Spleen (tissue), 7 donors: ENCODE data around the gene DVL1.

ENCODE experiments used
- POLR2A ChIP-seq, 3 donors: fragments of 450-650 bp; IDR thresholded peaks; one replicate each; pipeline ENCODE4 v1.5.1; 2017; ENCODE audit warnings: antibody characterized with exemption in 3 of 3, mild to moderate bottlenecking in 1 of 3
- POLR2AphosphoS5 ChIP-seq, 3 donors: sonication (generic); formaldehyde crosslinking; IDR thresholded peaks; one replicate each; pipeline ENCODE4 v1.5.1; 2017; ENCODE audit warnings: antibody characterized with exemption in 3 of 3
- TF ChIP-seq, protein P1 (sequence below), 11 experiments: fragments of 200-600 bp in 7 of 11; fragments of 450-650 bp in 4 of 11; sonication (generic) in 4 of 11; IDR thresholded peaks in 8 of 11; conservative IDR thresholded peaks in 3 of 11; 1 replicate in 7 of 11; 2 replicates in 4 of 11; pipeline versions ENCODE4 v1.4.0 to v1.8.0; 2016 to 2021; ENCODE audit warnings: antibody characterized with exemption in 11 of 11, inconsistent platforms in 4 of 11, mild to moderate bottlenecking in 1 of 11
- donor health status: DM: no; HTN: no; CAD: no; lungs with moderate emphysema.
- donor health status: DM: no; HTN: no; CAD: no.
- donor health status: DM: no; HTN: no; CAD: no.

DNA sequence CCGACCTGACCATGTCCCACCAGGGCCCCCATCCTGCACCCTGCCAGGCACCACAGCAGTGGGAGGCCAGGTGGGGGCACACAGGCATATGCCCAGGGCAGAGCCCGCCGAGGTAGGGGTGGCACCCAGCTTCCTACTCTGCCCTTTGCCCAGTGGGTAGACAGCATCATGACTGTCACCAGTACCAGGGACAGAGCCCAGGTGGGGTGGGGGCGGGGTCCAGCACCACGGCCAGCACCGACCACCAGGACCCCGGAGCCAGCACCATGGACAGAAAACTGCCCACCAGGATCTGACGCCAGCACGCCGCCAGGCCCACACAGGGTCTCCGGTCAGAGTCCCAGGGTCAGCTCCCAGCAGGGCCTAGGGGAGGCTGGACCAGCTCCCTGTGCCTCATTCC, 14.4 kb downstream of the DVL1 start:
- TF ChIP-seq, protein P1, sequence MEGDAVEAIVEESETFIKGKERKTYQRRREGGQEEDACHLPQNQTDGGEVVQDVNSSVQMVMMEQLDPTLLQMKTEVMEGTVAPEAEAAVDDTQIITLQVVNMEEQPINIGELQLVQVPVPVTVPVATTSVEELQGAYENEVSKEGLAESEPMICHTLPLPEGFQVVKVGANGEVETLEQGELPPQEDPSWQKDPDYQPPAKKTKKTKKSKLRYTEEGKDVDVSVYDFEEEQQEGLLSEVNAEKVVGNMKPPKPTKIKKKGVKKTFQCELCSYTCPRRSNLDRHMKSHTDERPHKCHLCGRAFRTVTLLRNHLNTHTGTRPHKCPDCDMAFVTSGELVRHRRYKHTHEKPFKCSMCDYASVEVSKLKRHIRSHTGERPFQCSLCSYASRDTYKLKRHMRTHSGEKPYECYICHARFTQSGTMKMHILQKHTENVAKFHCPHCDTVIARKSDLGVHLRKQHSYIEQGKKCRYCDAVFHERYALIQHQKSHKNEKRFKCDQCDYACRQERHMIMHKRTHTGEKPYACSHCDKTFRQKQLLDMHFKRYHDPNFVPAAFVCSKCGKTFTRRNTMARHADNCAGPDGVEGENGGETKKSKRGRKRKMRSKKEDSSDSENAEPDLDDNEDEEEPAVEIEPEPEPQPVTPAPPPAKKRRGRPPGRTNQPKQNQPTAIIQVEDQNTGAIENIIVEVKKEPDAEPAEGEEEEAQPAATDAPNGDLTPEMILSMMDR (IDR thresholded peaks at IDR 0.05 in 8 of 11, conservative IDR thresholded peaks at IDR 0.05 in 3 of 11) = no peak
- TF ChIP-seq POLR2A (IDR thresholded peaks at IDR 0.05) = no peak
- no peak for TF ChIP-seq POLR2AphosphoS5 (IDR thresholded peaks at IDR 0.05)
